Esophagus squamous epithelium (tissue), 5 donors: Measurements from ENCODE around the gene SIGLEC1. TPM values are rescaled to one million over a fixed set of nuclear protein-coding genes. Genes with fewer than 3 reads are reported as not detected.

Experiments used
- DNase-seq: peaks from one replicate; lab custom pipeline; 2025; lab: John Stamatoyannopoulos, UW
- H3K27ac ChIP-seq, 4 donors: fragments of 200-600 bp; sonication (generic); one replicate each; pipeline ENCODE4 v1.5.1; 2016 to 2019; ENCODE audit warnings: mild to moderate bottlenecking in 1 of 4
- H3K27me3 ChIP-seq, 4 donors: fragments of 200-600 bp; sonication (generic); 1 replicate in 3 of 4; 2 replicates in 1 of 4; pipeline versions ENCODE4 v1.5.1 to v1.6.0; 2017 to 2021; ENCODE audit warnings: antibody characterized with exemption in 1 of 4
- H3K36me3 ChIP-seq, 3 donors: fragments of 200-600 bp; sonication (generic); one replicate each; pipeline ENCODE4 v1.5.1; 2016 to 2019
- H3K4me1 ChIP-seq, 3 donors: fragments of 200-600 bp; sonication (generic); one replicate each; pipeline ENCODE4 v1.5.1; 2017 to 2019
- H3K4me3 ChIP-seq, 4 donors: fragments of 200-600 bp; sonication (generic); 1 replicate in 3 of 4; 2 replicates in 1 of 4; pipeline ENCODE4 v1.5.1; 2016 to 2019; ENCODE audit warnings: mild to moderate bottlenecking in 2 of 4, moderate library complexity in 1 of 4
- H3K9me3 ChIP-seq, 3 donors: fragments of 200-600 bp; sonication (generic); one replicate each; pipeline ENCODE4 v1.5.1; 2016 to 2019
- POLR2A ChIP-seq, 4 donors: fragments of 450-650 bp; IDR thresholded peaks; one replicate each; pipeline ENCODE4 v1.6.1; 2017; ENCODE audit warnings: antibody characterized with exemption in 4 of 4, mild to moderate bottlenecking in 4 of 4, moderate library complexity in 3 of 4
- WGBS, 2 donors: methylation state at CpG; one replicate each; pipeline ENCODE4 v1.1.5; 2018; 5-methylcytosine and 5-hydroxymethylcytosine counted together
- intact Hi-C: fragments of 100-400 bp; cut with DNase I; formaldehyde crosslinking; loops from one replicate; pipeline ENCODE4 v1.15.0; 2022
- total RNA-seq, 4 donors: library from RNA; depleted of rRNA; stranded (reverse); fragments of >200 nt; gene quantifications; one replicate each; pipeline ENCODE4 v1.1.0, GENCODE V29; 2016
- TF ChIP-seq, protein P1 (sequence below), 6 experiments: fragments of 450-650 bp in 4 of 6; fragments of 200-600 bp in 2 of 6; sonication (generic) in 2 of 6; IDR thresholded peaks; one replicate each; pipeline ENCODE4 v1.5.1; 2016 to 2019; ENCODE audit warnings: antibody characterized with exemption in 6 of 6, mild to moderate bottlenecking in 4 of 6, moderate library complexity in 4 of 6
- donor health status: DM: yes; HTN: yes; CAD: no.

The SIGLEC1 gene
- total RNA-seq, 4 donors from 2014 or later: 0.11 to 6.9 (median 1.8) TPM

DNA sequence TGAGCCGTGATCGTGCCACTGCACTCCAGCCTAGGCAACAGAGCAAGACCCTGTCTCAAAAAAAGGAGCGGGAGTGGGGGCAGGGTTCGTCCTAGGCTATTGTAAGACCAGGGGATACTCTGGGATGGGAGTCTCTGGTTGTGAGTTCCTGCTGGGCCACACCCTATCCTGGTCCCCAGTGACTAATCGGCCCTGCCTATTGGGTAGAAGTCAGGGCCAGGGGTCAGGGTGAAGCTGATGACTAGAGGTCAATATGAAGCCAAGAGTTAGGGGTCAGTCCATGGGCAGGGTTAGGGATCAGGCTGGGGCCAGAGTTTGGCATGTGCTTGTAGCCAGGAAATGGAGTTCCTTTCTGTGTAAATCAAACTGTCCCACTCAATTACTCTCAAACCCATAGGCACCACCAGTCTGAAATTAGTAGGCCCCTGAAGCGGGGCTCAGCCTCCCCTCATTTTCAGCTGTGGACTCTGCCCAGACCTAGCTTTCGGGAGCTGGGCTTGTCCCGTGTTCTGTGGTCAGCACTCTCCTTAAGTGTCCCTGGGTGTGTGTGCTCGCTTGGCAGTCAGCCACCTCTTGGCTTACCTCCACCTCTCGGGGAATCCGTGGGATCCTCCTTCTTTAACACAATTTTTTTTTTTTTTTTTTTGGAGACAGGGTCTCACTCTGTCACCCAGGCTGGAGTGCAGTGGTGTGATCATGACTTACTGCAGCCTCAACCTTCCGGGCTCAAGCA, 21.9 kb upstream of the SIGLEC1 start:
- WGBS, 2 donors: 55 to 63% methylated on average over 11 to 12 of the region's 12 CpGs
- no peaks in the 10 kb centered on the region for H3K36me3 ChIP-seq
- peaks cover 0 to 43% (median 2%) of the 10 kb centered on the region in 4 donors for H3K27me3 ChIP-seq
- TF ChIP-seq, protein P1, sequence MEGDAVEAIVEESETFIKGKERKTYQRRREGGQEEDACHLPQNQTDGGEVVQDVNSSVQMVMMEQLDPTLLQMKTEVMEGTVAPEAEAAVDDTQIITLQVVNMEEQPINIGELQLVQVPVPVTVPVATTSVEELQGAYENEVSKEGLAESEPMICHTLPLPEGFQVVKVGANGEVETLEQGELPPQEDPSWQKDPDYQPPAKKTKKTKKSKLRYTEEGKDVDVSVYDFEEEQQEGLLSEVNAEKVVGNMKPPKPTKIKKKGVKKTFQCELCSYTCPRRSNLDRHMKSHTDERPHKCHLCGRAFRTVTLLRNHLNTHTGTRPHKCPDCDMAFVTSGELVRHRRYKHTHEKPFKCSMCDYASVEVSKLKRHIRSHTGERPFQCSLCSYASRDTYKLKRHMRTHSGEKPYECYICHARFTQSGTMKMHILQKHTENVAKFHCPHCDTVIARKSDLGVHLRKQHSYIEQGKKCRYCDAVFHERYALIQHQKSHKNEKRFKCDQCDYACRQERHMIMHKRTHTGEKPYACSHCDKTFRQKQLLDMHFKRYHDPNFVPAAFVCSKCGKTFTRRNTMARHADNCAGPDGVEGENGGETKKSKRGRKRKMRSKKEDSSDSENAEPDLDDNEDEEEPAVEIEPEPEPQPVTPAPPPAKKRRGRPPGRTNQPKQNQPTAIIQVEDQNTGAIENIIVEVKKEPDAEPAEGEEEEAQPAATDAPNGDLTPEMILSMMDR (IDR thresholded peaks at IDR 0.05): no peak
- TF ChIP-seq POLR2A (IDR thresholded peaks at IDR 0.05): no peak
- peak overlapping the region in 2 of 4 donors; percentile 49 to 64 for H3K4me3 ChIP-seq
- peak overlapping the region in 3 of 4 donors; percentile 65 to 83 (median 70) for H3K27ac ChIP-seq
- no peaks in the 10 kb centered on the region for H3K9me3 ChIP-seq
- DNase-seq: no peak
- intact Hi-C loops: no loop called here
- peaks cover 3 to 53% (median 10%) of the 10 kb centered on the region in 3 donors for H3K4me1 ChIP-seq

GRCh38 chr20:3733119-3733995, 21.0 kb upstream of the SIGLEC1 start:
- no peak for DNase-seq
- Histone ChIP-seq H3K4me1 (peaks cover 4 to 54% (median 10%) of the 10 kb centered on the region in 3 donors), H3K27me3 (peaks cover 0 to 51% (median 2%) of the 10 kb centered on the region in 4 donors)

DNA sequence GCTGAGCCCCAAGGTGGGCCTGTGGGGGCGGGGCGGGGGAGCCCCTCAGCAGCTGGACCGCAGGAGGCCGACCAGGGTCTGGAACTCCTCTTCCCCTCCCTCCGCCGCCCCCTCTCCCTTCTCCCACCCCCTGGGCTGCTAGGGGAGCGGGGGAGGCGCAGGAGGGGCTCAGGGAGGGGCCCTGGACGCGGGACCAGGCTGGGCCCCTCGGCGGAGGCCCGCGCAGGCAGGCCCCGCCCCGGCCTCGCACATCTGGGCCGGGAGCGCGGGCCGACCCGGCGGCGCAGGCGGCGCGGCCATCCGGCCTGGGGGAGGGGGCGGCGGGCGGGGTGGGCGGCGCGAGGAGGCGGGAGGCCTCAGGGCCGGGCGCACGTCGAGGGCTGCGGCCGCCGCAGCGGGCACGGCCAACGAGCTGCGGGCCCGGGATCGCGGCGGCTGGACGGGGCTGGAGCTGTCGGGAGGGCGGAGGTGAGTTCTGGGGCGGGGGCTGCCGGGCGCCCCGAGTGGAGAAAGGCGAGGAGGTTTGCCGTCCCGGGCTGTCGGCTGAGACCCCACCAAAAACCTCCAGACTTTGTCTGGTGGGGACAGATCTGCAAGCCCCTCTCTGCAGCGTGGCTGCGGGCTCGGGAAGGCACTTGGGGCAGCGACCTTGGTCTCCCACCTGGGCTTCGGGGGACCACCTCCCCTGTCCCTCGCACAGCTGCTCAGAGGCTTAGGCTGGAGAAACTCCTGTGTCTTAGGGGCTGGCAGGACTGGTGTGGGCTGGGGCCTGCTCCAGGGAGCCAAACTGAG, 20.1 kb upstream of the SIGLEC1 start, which contains the start of gene HSPA12B:
HSPA12B (plus strand) TSS at position 359 of the 792 bp plus-strand sequence. CDS start 5,990 bp downstream, outside the sequence.
- TF ChIP-seq POLR2A (IDR thresholded peaks at IDR 0.05): no peak
- WGBS, 2 donors: 0% methylated on average over 2 to 6 of the region's 67 CpGs
- peak within 1 kb of the TSS; percentile 12 to 64 (median 46) for H3K4me3 ChIP-seq
- intact Hi-C loops: no loop called here
- H3K4me1 ChIP-seq: peaks cover 10 to 55% (median 16%) of the 10 kb centered on the region in 3 donors
- no peaks in the 10 kb centered on the region for H3K36me3 ChIP-seq
- no peaks in the 10 kb centered on the region for H3K9me3 ChIP-seq
- H3K27me3 ChIP-seq: peaks cover 0 to 59% (median 2%) of the 10 kb centered on the region in 4 donors
- H3K27ac ChIP-seq: peak within 1 kb of the TSS; percentile 35 to 83 (median 68)
- DNase-seq: no peak

More at GRCh38 chr20:3733119-3733995, 21.0 kb upstream of the SIGLEC1 start:
- Histone ChIP-seq H3K36me3 (no peaks in the 10 kb centered on the region), H3K4me3 (peak overlapping the region; percentile 12 to 64 (median 46)), H3K9me3 (no peaks in the 10 kb centered on the region), H3K27ac (peak overlapping the region; percentile 35 to 83 (median 68))
- 86 to 94% methylated on average over 6 to 9 of the region's 20 CpGs for WGBS, 2 donors
- TF ChIP-seq, protein P1 (IDR thresholded peaks at IDR 0.05): no peak
- TF ChIP-seq POLR2A (IDR thresholded peaks at IDR 0.05): no peak
- intact Hi-C loops: no loop called here

DNA sequence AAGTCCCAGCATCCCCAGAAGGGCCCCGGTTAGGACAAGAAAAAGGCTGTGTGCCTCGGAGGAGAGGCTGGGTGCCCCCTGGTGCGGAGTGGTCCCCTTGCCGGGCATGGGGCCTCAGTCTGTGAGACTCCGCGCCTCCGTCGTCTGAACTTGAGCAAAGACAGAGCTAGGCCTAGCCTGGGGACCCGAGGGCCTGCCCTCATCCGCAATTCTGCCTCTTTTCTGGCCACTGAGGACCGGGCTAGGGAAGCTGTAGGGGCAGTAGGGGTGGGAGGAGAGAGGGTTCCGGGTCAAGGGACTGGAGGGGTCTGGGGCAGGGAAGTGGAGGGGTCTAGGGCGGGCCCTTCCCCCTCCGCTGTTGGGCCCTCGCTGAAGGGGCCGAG, 19.5 kb upstream of the SIGLEC1 start:
- peak overlapping the region in 3 of 4 donors; percentile 11 to 83 (median 70) for H3K27ac ChIP-seq

More for the DNA sequence above, 19.5 kb upstream of the SIGLEC1 start:
- TF ChIP-seq POLR2A (IDR thresholded peaks at IDR 0.05): no peak
- TF ChIP-seq, protein P1 (IDR thresholded peaks at IDR 0.05): no peak
- no peak for DNase-seq
- Histone ChIP-seq H3K4me1 (peaks cover 15 to 61% (median 17%) of the 10 kb centered on the region in 3 donors), H3K4me3 (peak overlapping the region in 2 of 4 donors; percentile 49 to 64), H3K36me3 (no peaks in the 10 kb centered on the region), H3K9me3 (no peaks in the 10 kb centered on the region), H3K27me3 (peaks cover 0 to 62% (median 2%) of the 10 kb centered on the region in 4 donors)
- WGBS, 2 donors: 91% methylated on average over 8 of the region's 16 CpGs; no CpG with 5 or more reads in 1 of the 2 donors
- intact Hi-C loops: no loop called here
